Stimulated activated CD8-positive, alpha-beta memory T cell treated with anti-CD3 and anti-CD28 coated beads, Interleukin-2, amount 100 ng/mL, for 1 hour (primary cell): ENCODE measurements around the gene OTUD7B.

Experiments
- DNase-seq, 2 donors: peaks; one replicate each; pipeline ENCODE4 v3.0.0-alpha.2; 2020; ENCODE audit warnings: low read depth in 2 of 2

OTUD7B gene

GRCh38 chr1:149916898-149917252 is 93.7 kb downstream of the OTUD7B start:
- DNase-seq, result no peak

GRCh38 chr1:149916193-149916897 is 94.2 kb downstream of the OTUD7B start:
- no peak for DNase-seq

GRCh38 chr1:149915429-149916192 is 94.9 kb downstream of the OTUD7B start:
- DNase-seq, result no peak

- no peak for DNase-seq
Observed at GRCh38 chr1:149914545-149914944, 96.0 kb downstream of the OTUD7B start.

GRCh38 chr1:149906570-149907075 is 103.9 kb downstream of the OTUD7B start:
- DNase-seq, result no peak

- no peak for DNase-seq
Observed at GRCh38 chr1:149903836-149904491, 106.6 kb downstream of the OTUD7B start.

GRCh38 chr1:149899460-149900284 is 110.9 kb downstream of the OTUD7B start, which contains the start of gene BOLA1:
TSS of gene BOLA1 (plus strand) at chr1:149899568. CDS start at chr1:149900060, 492 bp downstream.
- DNase-seq, result peak; percentile 60 to 68

- no peak for DNase-seq
Observed at GRCh38 chr1:149896575-149896974, 114.0 kb downstream of the OTUD7B start.

GRCh38 chr1:149888999-149889289 is 121.6 kb downstream of the OTUD7B start:
- DNase-seq, result no peak

GRCh38 chr1:149888247-149888998 is 122.1 kb downstream of the OTUD7B start:
- DNase-seq, result peak in 1 of 2 donors; percentile 55
